NCI-H748 (cell line): ENCODE results near the gene GMIP.
"Not testable (repeated sequence)": the region's sequence is repeated elsewhere in the genome, so short reads cannot be mapped to it uniquely, and the experiment has no call there.

Source experiments
- DNase-seq: peaks from one replicate; lab custom pipeline; 2025; ENCODE audit not compliant: unreplicated experiment; lab: John Stamatoyannopoulos, UW

The GMIP gene

GRCh38 chr19:19643158-19644053, at the start of gene GMIP:
GMIP (minus strand) TSS chr19:19643657; CDS start chr19:19643529, 128 bp downstream.
- peak; percentile 80 for DNase-seq

- DNase-seq = no peak
Measured at GRCh38 chr19:19691683-19692082, 48.2 kb upstream of the GMIP start.

- DNase-seq = not testable (repeated sequence)
Measured at GRCh38 chr19:19689023-19689422, 45.6 kb upstream of the GMIP start.

GRCh38 chr19:19687090-19687489, 43.6 kb upstream of the GMIP start:
- peak; percentile 16 for DNase-seq

GRCh38 chr19:19686580-19686979, 43.1 kb upstream of the GMIP start:
- no peak for DNase-seq

- not testable (repeated sequence) for DNase-seq
Measured at GRCh38 chr19:19686119-19686518, 42.7 kb upstream of the GMIP start.

GRCh38 chr19:19679176-19680073, 36.0 kb upstream of the GMIP start:
- DNase-seq = no peak

- no peak for DNase-seq
Measured at GRCh38 chr19:19677579-19677978, 34.1 kb upstream of the GMIP start.

GRCh38 chr19:19674315-19674714, 30.9 kb upstream of the GMIP start:
- no peak for DNase-seq

GRCh38 chr19:19672816-19673215, 29.4 kb upstream of the GMIP start:
- no peak for DNase-seq

GRCh38 chr19:19670070-19670551, 26.7 kb upstream of the GMIP start:
- DNase-seq = no peak

- peak; percentile 97 for DNase-seq
Measured at GRCh38 chr19:19668230-19669012, 25.0 kb upstream of the GMIP start, which contains the start of gene ZNF101. ZNF101 (plus strand) TSS chr19:19668839; CDS start chr19:19668964, 125 bp downstream.

GRCh38 chr19:19665420-19665948, 22.0 kb upstream of the GMIP start:
- DNase-seq = not testable (repeated sequence)

GRCh38 chr19:19663256-19664120, 20.0 kb upstream of the GMIP start, which contains the start of gene ATP13A1:
ATP13A1 (minus strand) TSS chr19:19663676; CDS start chr19:19663666, 10 bp downstream.
- DNase-seq = peak; percentile 99

- DNase-seq = no peak
Measured at GRCh38 chr19:19662871-19663255, 19.4 kb upstream of the GMIP start.

GRCh38 chr19:19662344-19662743, 18.9 kb upstream of the GMIP start:
- no peak for DNase-seq

- no peak for DNase-seq
Measured at GRCh38 chr19:19661675-19662251, 18.3 kb upstream of the GMIP start.

GRCh38 chr19:19661141-19661674, 17.8 kb upstream of the GMIP start:
- no peak for DNase-seq
